ENCODE data around the gene TLN1. TPM values are rescaled to one million over a fixed set of nuclear protein-coding genes. Genes with fewer than 3 reads are reported as not detected.

TLN1 gene
- total and polyA plus RNA-seq, 10 of the 15 experiments (the other 5 are each of a cell fraction or from before 2014, with no cell fraction given) = 11.6 to 305 (median 71.9) TPM

- no peaks in the 10 kb centered on the region for H4K20me1 ChIP-seq (ENCODE audit: control insufficient read depth, insufficient read depth)
- in situ Hi-C loops (cut with MboI) (no loop called here), intact Hi-C loops (cut with micrococcal nuclease; ENCODE audit: unreplicated experiment) (no loop called here)
- H3K36me3 ChIP-seq (ENCODE audit: control insufficient read depth in 2 of 2, insufficient read depth in 2 of 2, low read length in 1 of 2) = peaks cover 2 to 6% of the 10 kb centered on the region in 2 experiments; a peak in 3 of 4 replicates
- CTCF ChIA-PET = interaction anchor here (0.6 to 2.0 kb wide), 4 partner anchors 9 to 683 kb away, joined by 3 to 6 read pairs (median 4); no protein-coding TSS in a partner anchor
- no peak for TF ChIP-seq HDAC2 (IDR thresholded peaks at IDR 0.05)
- no peak for TF ChIP-seq HDGF (IDR thresholded peaks at IDR 0.05)
- no peak for TF ChIP-seq NR2C1 (IDR thresholded peaks at IDR 0.05)
- WGBS (ENCODE audit: insufficient coverage, insufficient replicate concordance, low lambda C conversion rate, missing lambda C conversion rate) = 100% methylated on average over 1 of the region's 2 CpGs
- ATAC-seq = no peak
- no peak for FAIRE-seq
- H3K9ac ChIP-seq (ENCODE audit: control insufficient read depth, insufficient read depth, low read length) = no peak overlapping the region
- H3K27ac ChIP-seq (ENCODE audit: control insufficient read depth, insufficient read depth) = no peak overlapping the region
- SMC1A ChIA-PET (ENCODE audit: uncharacterized antibody, unreplicated experiment) = interaction anchor here (0.9 kb wide), 1 partner anchor 59 kb away, joined by 3 read pairs; no protein-coding TSS in a partner anchor
- H3K4me3 ChIP-seq = no peak overlapping the region
- no peaks in the 10 kb centered on the region for H3K27me3 ChIP-seq (replicated peaks in 1 of 2; ENCODE audit: control insufficient read depth in 2 of 2, insufficient read depth in 2 of 2, low read length in 1 of 2)
- no peak for DNase-seq (ENCODE audit: low read depth, low spot score)
- no peaks in the 10 kb centered on the region for H3K4me1 ChIP-seq (ENCODE audit: control insufficient read depth, insufficient read depth, low read length)
- BruUV-seq (replicated peaks) = TSS peak; percentile 59
- RAD21 ChIA-PET (ENCODE audit: unreplicated experiment) = no interaction called here
- no peaks in the 10 kb centered on the region for H3K79me2 ChIP-seq (ENCODE audit: control insufficient read depth, insufficient read depth, low read length)
- H3K9me3 ChIP-seq (replicated peaks; ENCODE audit: control insufficient read depth, insufficient read depth, low read length) = no peaks in the 10 kb centered on the region
- no peak overlapping the region for H2AFZ ChIP-seq (ENCODE audit: control insufficient read depth, low read depth, low read length)
- H3K4me2 ChIP-seq (ENCODE audit: control insufficient read depth, insufficient read depth) = no peak overlapping the region
- POLR2A ChIA-PET = no interaction called here
Measured at GRCh38 chr9:35781066-35781465, 49.1 kb upstream of the TLN1 start.

- Histone ChIP-seq H3K36me3 (ENCODE audit: control insufficient read depth in 2 of 2, insufficient read depth in 2 of 2, low read length in 1 of 2) (no peaks in the 10 kb centered on the region), H3K79me2 (ENCODE audit: control insufficient read depth, insufficient read depth, low read length) (no peaks in the 10 kb centered on the region), H3K4me3 (no peak overlapping the region), H3K27ac (ENCODE audit: control insufficient read depth, insufficient read depth) (no peak overlapping the region), H2AFZ (ENCODE audit: control insufficient read depth, low read depth, low read length) (no peak overlapping the region), H3K9ac (ENCODE audit: control insufficient read depth, insufficient read depth, low read length) (no peak overlapping the region), H3K4me1 (ENCODE audit: control insufficient read depth, insufficient read depth, low read length) (no peaks in the 10 kb centered on the region), H3K27me3 (replicated peaks in 1 of 2; ENCODE audit: control insufficient read depth in 2 of 2, insufficient read depth in 2 of 2, low read length in 1 of 2) (no peaks in the 10 kb centered on the region), H3K4me2 (ENCODE audit: control insufficient read depth, insufficient read depth) (no peak overlapping the region), H4K20me1 (ENCODE audit: control insufficient read depth, insufficient read depth) (no peaks in the 10 kb centered on the region), H3K9me3 (replicated peaks; ENCODE audit: control insufficient read depth, insufficient read depth, low read length) (no peaks in the 10 kb centered on the region)
- POLR2A ChIA-PET = interaction anchor here (1.4 kb wide), 2 partner anchors 22 to 120 kb away, joined by 3 read pairs; partner anchors contain the start of gene CCDC107
- intact Hi-C loops (cut with micrococcal nuclease; ENCODE audit: unreplicated experiment) = no loop called here
- WGBS (ENCODE audit: insufficient coverage, insufficient replicate concordance, low lambda C conversion rate, missing lambda C conversion rate) = 88% methylated on average over 3 of the region's 3 CpGs
- no TSS peak for BruUV-seq (replicated peaks)
- no peak for DNase-seq (ENCODE audit: low read depth, low spot score)
- CTCF ChIA-PET = interaction anchor here (0.8 to 1.8 kb wide), 9 partner anchors 10 to 129 kb away, joined by 3 to 10 read pairs (median 4); no protein-coding TSS in a partner anchor
- in situ Hi-C loops (cut with MboI) = no loop called here
- RAD21 ChIA-PET (ENCODE audit: unreplicated experiment) = interaction anchor here (1.5 to 1.6 kb wide), 2 partner anchors 10 to 48 kb away, joined by 4 to 5 read pairs; no protein-coding TSS in a partner anchor
- SMC1A ChIA-PET (ENCODE audit: uncharacterized antibody, unreplicated experiment) = interaction anchor here (0.7 to 2.4 kb wide), 7 partner anchors 10 to 45 kb away, joined by 3 to 8 read pairs (median 4); no protein-coding TSS in a partner anchor
- no peak for TF ChIP-seq HCFC1 (IDR thresholded peaks at IDR 0.05; ENCODE audit: low read length)
- TF ChIP-seq ATF7 (IDR thresholded peaks at IDR 0.05; ENCODE audit: low read depth) = no peak
- TF ChIP-seq MTA2 (IDR thresholded peaks at IDR 0.05; ENCODE audit: low read depth) = no peak
- no peak for ATAC-seq
- no peak for FAIRE-seq
Measured at GRCh38 chr9:35778496-35778895, 46.5 kb upstream of the TLN1 start.
